Measurements from ENCODE around the gene MAPRE3.

The MAPRE3 gene

DNA sequence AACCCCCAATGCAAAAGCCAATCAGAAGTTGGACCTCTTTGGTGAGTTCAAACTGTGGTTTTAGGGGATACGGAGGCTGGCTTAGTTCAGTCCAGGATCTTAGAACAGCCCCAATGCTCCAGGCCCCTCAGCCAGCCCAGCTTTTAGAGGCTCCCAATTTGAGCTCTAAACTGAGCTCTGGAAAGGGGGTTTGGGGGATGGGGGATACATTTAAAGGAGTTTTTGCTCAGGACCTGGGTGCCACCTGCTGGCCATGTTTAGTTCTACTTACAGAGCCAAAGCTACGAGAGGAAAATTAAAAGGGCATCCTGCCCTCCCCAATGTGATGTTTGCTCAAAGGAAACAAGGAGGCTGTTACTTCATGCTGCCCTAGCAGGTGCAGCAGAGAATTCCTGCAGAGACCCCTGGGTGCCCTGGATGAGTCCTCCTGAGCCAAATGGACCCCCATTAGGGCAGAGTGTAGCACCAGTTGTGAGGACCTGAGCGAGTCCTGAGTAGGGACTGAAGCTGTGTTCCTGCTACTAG, 46.4 kb downstream of the MAPRE3 start:
- Mint-ChIP-seq H3K27me3 (peaks cover 0 to 7% of the 10 kb centered on the region in 2 donors), H3K9me3 (no peaks in the 10 kb centered on the region), H3K4me1 (ENCODE audit: low read depth in 2 of 2) (no peaks in the 10 kb centered on the region), H3K4me3 (no peak overlapping the region), H3K36me3 (ENCODE audit: insufficient read depth) (no peaks in the 10 kb centered on the region), H3K27ac (no peak overlapping the region)
- DNase-seq = peak in 2 of 3 experiments; percentile 14 to 18
- ATAC-seq (replicated peaks) = no peak

GRCh38 chr2:27018142-27018541, 47.7 kb downstream of the MAPRE3 start:
- H3K27me3 Mint-ChIP-seq = no peaks in the 10 kb centered on the region
- DNase-seq = no peak

DNA sequence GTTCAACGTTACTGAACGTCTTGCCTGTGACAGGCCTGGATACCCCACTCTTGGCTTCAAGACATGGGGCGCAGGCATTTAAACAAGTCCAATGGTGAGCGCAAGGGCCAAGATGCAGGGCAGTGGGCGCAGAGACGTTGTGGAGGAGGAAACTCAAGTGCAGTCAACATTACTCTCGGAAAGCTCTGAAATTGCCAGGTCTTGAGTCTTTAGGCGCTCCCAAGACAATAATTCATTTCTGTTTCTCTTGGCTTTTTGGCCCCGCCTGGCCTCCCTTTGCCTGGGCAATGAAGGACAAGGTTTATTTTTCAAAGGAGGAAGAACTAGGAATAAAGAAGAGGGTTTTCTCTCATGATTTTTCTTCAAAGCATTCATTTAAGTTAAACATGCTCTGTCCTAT, 49.0 kb downstream of the MAPRE3 start:
- H3K4me1 Mint-ChIP-seq (ENCODE audit: low read depth in 2 of 2) = no peaks in the 10 kb centered on the region
- peak overlapping the region in 1 of 2 donors; percentile 78 for H3K27ac Mint-ChIP-seq
- ATAC-seq (replicated peaks) (no peak), DNase-seq (no peak)
- no peak overlapping the region for H3K4me3 Mint-ChIP-seq
- no peaks in the 10 kb centered on the region for H3K9me3 Mint-ChIP-seq
- no peaks in the 10 kb centered on the region for H3K36me3 Mint-ChIP-seq (ENCODE audit: insufficient read depth)
- no peaks in the 10 kb centered on the region for H3K27me3 Mint-ChIP-seq

More at GRCh38 chr2:27018142-27018541, 47.7 kb downstream of the MAPRE3 start:
- no peak for ATAC-seq (replicated peaks)
- Mint-ChIP-seq H3K36me3 (ENCODE audit: insufficient read depth) (no peaks in the 10 kb centered on the region), H3K4me1 (ENCODE audit: low read depth in 2 of 2) (no peaks in the 10 kb centered on the region), H3K4me3 (no peak overlapping the region), H3K9me3 (no peaks in the 10 kb centered on the region), H3K27ac (no peak overlapping the region)

GRCh38 chr2:27019931-27020855, 49.8 kb downstream of the MAPRE3 start:
- DNase-seq (no peak), ATAC-seq (replicated peaks) (no peak)
- Mint-ChIP-seq H3K4me3 (no peak overlapping the region), H3K9me3 (no peaks in the 10 kb centered on the region), H3K4me1 (ENCODE audit: low read depth in 2 of 2) (no peaks in the 10 kb centered on the region), H3K36me3 (ENCODE audit: insufficient read depth) (no peaks in the 10 kb centered on the region), H3K27ac (peak overlapping the region; percentile 33 to 78), H3K27me3 (no peaks in the 10 kb centered on the region)

DNA sequence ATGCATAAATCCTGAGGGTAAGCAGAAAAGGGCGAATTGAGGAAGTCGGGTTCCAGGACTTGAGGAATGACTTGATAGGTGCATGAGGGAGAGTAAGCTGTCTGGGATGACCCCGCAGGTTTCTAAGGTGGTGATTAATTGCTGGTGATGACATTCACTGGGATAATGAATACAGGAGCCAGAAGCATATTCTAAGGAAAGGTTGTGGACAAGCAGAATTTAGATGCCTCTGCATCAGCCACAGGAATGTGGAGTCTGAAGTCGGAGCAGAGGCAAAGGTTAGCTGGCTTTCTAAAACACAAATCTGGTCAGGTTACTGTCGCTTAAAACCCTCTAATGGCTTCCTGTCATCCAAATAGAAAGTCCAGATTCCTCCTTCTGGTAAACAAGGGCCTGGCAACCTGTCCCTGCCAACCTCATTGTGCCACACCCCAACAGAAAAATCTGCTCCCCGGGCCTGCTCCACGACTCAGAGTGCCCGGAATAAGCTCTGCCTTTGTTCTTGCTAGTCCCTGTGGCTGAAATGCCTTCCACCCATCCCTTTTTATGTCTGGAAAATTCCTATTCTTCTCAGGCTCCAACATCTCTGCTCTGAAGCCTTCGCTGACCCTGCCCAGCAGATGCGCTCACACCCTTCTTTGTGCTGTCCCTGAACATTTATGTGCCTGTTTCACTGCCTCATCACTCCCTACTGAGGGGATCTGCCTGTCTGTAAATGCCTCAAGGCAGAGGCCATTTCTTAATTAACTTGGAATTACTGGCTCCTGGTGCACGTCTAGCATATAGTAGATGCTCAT, 51.0 kb downstream of the MAPRE3 start:
- H3K4me3 Mint-ChIP-seq = no peak overlapping the region
- DNase-seq (no peak), ATAC-seq (replicated peaks) (no peak)
- H3K27ac Mint-ChIP-seq = no peak overlapping the region
- no peaks in the 10 kb centered on the region for H3K4me1 Mint-ChIP-seq (ENCODE audit: low read depth in 2 of 2)
- H3K36me3 Mint-ChIP-seq (ENCODE audit: insufficient read depth) = no peaks in the 10 kb centered on the region
- H3K27me3 Mint-ChIP-seq = no peaks in the 10 kb centered on the region
- no peaks in the 10 kb centered on the region for H3K9me3 Mint-ChIP-seq

DNA sequence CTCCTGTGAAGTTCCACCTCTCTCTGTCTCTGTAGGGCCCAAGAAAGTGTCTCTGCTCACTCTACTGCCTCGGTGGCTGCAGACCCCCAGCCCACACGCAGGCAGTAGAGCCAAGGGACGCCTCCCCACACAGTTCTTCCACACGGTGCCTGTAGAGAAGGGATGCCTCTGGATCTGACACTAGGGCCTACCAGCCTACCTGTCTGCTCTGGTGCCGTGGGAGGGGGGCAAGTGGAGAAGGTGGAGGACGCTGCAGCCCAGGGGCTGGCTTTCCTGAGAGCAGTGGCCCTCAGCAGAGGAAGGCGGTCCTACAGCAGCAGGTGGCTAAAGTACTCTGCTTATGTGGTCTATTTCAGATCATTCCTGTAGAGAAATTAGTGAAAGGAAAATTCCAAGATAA, 53.3 kb downstream of the MAPRE3 start:
- no peak overlapping the region for H3K27ac Mint-ChIP-seq
- H3K4me1 Mint-ChIP-seq (ENCODE audit: low read depth in 2 of 2) = peaks cover 0 to 5% of the 10 kb centered on the region in 2 donors

DNA sequence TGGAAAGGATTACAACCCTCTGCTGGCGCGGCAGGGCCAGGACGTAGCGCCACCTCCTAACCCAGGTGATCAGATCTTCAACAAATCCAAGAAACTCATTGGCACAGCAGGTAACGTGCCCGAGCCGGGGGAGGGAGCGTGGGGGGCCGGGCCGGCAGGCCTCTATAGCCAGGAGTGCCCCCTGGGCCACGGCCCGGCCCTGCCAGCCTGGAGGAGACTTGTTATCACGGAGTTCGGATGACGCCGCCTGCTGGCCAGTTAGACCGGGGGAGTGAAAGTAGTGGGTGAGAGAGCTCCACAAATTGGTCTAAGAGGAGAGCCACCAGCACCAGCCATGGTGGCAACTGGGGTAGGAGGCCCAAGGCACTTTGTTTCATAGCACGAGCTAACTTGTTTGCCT, 53.8 kb downstream of the MAPRE3 start:
- H3K27me3 Mint-ChIP-seq = no peaks in the 10 kb centered on the region
- H3K9me3 Mint-ChIP-seq = no peaks in the 10 kb centered on the region
- ATAC-seq (replicated peaks) (no peak), DNase-seq (no peak)
- H3K4me1 Mint-ChIP-seq (ENCODE audit: low read depth in 2 of 2) = peaks cover 0 to 5% of the 10 kb centered on the region in 2 donors
- no peaks in the 10 kb centered on the region for H3K36me3 Mint-ChIP-seq (ENCODE audit: insufficient read depth)
- H3K4me3 Mint-ChIP-seq = no peak overlapping the region
- no peak overlapping the region for H3K27ac Mint-ChIP-seq

More for the DNA sequence above, 53.3 kb downstream of the MAPRE3 start:
- no peak for DNase-seq
- Mint-ChIP-seq H3K4me3 (no peak overlapping the region), H3K36me3 (ENCODE audit: insufficient read depth) (no peaks in the 10 kb centered on the region), H3K9me3 (no peaks in the 10 kb centered on the region), H3K27me3 (no peaks in the 10 kb centered on the region)
- no peak for ATAC-seq (replicated peaks)

DNA sequence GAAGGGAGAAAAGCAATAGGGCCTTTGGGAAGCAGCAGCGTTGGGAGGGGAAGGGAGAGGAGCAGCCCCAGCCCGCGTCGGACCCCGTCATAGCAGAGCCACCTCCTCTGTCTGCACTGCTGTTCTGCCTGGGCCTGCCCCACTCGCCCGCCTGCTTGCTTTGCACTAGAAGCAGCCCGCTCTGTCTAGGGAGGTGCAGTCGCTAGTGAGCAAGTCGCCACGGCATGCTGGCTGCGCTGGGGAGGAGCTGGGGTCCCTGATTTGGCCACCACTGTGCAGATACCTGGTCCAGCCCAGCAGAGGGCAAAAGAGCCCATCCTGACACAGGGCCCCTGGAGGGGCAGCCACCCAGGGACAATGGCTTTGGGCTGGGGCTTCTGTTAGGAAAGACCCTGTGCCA, 54.4 kb downstream of the MAPRE3 start:
- DNase-seq (no peak), ATAC-seq (replicated peaks) (no peak)
- Mint-ChIP-seq H3K27me3 (no peaks in the 10 kb centered on the region), H3K4me1 (ENCODE audit: low read depth in 2 of 2) (peaks cover 4 to 9% of the 10 kb centered on the region in 2 donors), H3K36me3 (ENCODE audit: insufficient read depth) (no peaks in the 10 kb centered on the region), H3K9me3 (no peaks in the 10 kb centered on the region), H3K27ac (peak overlapping the region in 1 of 2 donors; percentile 11), H3K4me3 (no peak overlapping the region)

DNA sequence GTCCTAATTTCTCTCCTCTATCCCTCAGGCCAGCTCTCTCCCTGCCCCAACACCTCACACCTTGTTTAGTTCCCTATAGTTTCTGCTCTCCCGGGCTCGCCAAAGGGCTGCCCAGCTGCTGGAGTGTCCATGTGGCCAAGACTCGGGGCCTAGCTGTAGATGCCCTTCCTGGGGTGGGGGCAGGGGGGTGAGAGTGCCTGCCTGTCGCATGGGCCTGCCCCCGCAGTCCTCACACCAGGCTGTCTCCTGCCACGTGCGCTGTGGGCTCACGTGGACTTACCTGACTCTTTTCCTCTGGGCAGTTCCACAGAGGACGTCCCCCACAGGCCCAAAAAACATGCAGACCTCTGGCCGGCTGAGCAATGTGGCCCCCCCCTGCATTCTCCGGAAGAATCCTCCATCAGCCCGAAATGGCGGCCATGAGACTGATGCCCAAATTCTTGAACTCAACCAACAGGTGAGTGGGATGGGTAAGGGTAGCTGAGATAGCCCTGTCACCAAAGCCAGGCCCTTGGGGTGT, 54.9 kb downstream of the MAPRE3 start:
- no peaks in the 10 kb centered on the region for H3K27me3 Mint-ChIP-seq
- no peak for DNase-seq
- H3K27ac Mint-ChIP-seq = peak overlapping the region in 1 of 2 donors; percentile 11
- no peak for ATAC-seq (replicated peaks)
- H3K36me3 Mint-ChIP-seq (ENCODE audit: insufficient read depth) = no peaks in the 10 kb centered on the region
- H3K9me3 Mint-ChIP-seq = no peaks in the 10 kb centered on the region
- H3K4me3 Mint-ChIP-seq = no peak overlapping the region
- H3K4me1 Mint-ChIP-seq (ENCODE audit: low read depth in 2 of 2) = peaks cover 6 to 10% of the 10 kb centered on the region in 2 donors

GRCh38 chr2:27025861-27026851, 55.7 kb downstream of the MAPRE3 start:
- H3K4me1 Mint-ChIP-seq (ENCODE audit: low read depth in 2 of 2) = peaks cover 11% of the 10 kb centered on the region in 2 donors
- ATAC-seq (replicated peaks) = no peak
- H3K27me3 Mint-ChIP-seq = no peaks in the 10 kb centered on the region
- no peak overlapping the region for H3K27ac Mint-ChIP-seq
- no peak overlapping the region for H3K4me3 Mint-ChIP-seq
- no peaks in the 10 kb centered on the region for H3K36me3 Mint-ChIP-seq (ENCODE audit: insufficient read depth)
- no peak for DNase-seq
- H3K9me3 Mint-ChIP-seq = no peaks in the 10 kb centered on the region

- ATAC-seq (replicated peaks) (no peak), DNase-seq (no peak)
- Mint-ChIP-seq H3K27me3 (no peaks in the 10 kb centered on the region), H3K9me3 (no peaks in the 10 kb centered on the region), H3K27ac (peak overlapping the region in 1 of 2 donors; percentile 44), H3K4me3 (no peak overlapping the region), H3K4me1 (ENCODE audit: low read depth in 2 of 2) (peaks cover 15 to 21% of the 10 kb centered on the region in 2 donors), H3K36me3 (ENCODE audit: insufficient read depth) (no peaks in the 10 kb centered on the region)
Observed at GRCh38 chr2:27027211-27027651, 56.8 kb downstream of the MAPRE3 start.

GRCh38 chr2:27029051-27029450, 58.6 kb downstream of the MAPRE3 start:
- DNase-seq (no peak), ATAC-seq (replicated peaks) (no peak)
- Mint-ChIP-seq H3K36me3 (ENCODE audit: insufficient read depth) (peaks cover 4% of the 10 kb centered on the region), H3K9me3 (no peaks in the 10 kb centered on the region), H3K4me3 (no peak overlapping the region), H3K27me3 (no peaks in the 10 kb centered on the region), H3K4me1 (ENCODE audit: low read depth in 2 of 2) (peaks cover 24 to 35% of the 10 kb centered on the region in 2 donors), H3K27ac (peak overlapping the region; percentile 47 to 90)
